ENCODE results near the gene PRSS21. TPM values are rescaled to one million over a fixed set of nuclear protein-coding genes. Genes with fewer than 3 reads are reported as not detected.

The PRSS21 gene
- total RNA-seq (2021) (1.2 to 1.5 TPM (median 1.4 TPM) in 3 replicates), Bru-seq, nascent RNA (not detected)
- long read RNA-seq, experiment 1: 0 reads
- long read RNA-seq, experiment 2, partial matches to known transcripts: 1 of 3 reads
- long read RNA-seq, experiment 2, other reads (novel, unspliced or antisense): 1 of 3 reads
- long read RNA-seq, experiment 3, partial matches to known transcripts: 0 of 1 reads
- long read RNA-seq, experiment 3, other reads (novel, unspliced or antisense): 0 of 1 reads

GRCh38 chr16:2816751-2817339 is at the start of gene PRSS21:
Gene PRSS21 (plus strand): TSS chr16:2817237. CDS start chr16:2817269, 32 bp downstream.
- Mint-ChIP-seq H3K9me3 (no peaks in the 10 kb centered on the region), H3K27me3 (ENCODE audit: low read depth) (no peaks in the 10 kb centered on the region), H3K4me3 (no peak within 1 kb of the TSS), H3K36me3 (no peaks in the 10 kb centered on the region), H3K27ac (no peak within 1 kb of the TSS), H3K4me1 (no peaks in the 10 kb centered on the region)
- CTCF ChIA-PET: interaction anchor here (0.6 to 2.2 kb wide), 26 partner anchors 9 to 285 kb away, joined by 3 to 25 read pairs (median 4); partner anchors contain the start of genes FLYWCH2 and PRSS41
- ATAC-seq (peak; percentile 83), DNase-seq (ENCODE audit: low spot score) (peak; percentile 67)
- POLR2A ChIA-PET: no interaction called here
- TF ChIP-seq CTCF (IDR thresholded peaks at IDR 0.05): peak; percentile 68
- TF ChIP-seq, protein P1, sequence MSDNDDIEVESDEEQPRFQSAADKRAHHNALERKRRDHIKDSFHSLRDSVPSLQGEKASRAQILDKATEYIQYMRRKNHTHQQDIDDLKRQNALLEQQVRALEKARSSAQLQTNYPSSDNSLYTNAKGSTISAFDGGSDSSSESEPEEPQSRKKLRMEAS (CRISPR knock-in tag; IDR thresholded peaks at IDR 0.05): no peak

DNA sequence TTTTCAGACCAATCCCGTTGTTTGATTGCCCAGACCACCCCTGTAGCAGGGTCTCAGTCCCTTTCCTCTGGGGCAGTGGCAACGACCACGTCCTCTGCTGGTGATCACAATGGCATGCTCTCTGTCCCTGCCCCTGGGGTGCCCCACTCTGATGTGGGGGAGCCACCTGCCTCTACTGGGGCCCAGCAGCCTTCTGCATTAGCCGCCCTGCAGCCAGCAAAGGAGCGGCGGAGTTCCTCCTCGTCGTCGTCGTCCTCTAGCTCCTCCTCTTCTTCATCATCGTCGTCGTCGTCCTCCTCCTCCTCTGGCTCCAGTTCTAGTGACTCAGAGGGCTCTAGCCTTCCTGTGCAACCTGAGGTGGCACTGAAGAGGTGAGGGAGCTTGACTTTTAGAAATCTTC is 49.1 kb upstream of the PRSS21 start:
- no peaks in the 10 kb centered on the region for H3K27me3 Mint-ChIP-seq (ENCODE audit: low read depth)
- TF ChIP-seq ZBTB21 (CRISPR knock-in tag; IDR thresholded peaks at IDR 0.05; ENCODE audit: borderline replicate concordance) (no peak), GTF2I (CRISPR knock-in tag; conservative IDR thresholded peaks at IDR 0.05) (no peak)
- TF ChIP-seq, protein P2, sequence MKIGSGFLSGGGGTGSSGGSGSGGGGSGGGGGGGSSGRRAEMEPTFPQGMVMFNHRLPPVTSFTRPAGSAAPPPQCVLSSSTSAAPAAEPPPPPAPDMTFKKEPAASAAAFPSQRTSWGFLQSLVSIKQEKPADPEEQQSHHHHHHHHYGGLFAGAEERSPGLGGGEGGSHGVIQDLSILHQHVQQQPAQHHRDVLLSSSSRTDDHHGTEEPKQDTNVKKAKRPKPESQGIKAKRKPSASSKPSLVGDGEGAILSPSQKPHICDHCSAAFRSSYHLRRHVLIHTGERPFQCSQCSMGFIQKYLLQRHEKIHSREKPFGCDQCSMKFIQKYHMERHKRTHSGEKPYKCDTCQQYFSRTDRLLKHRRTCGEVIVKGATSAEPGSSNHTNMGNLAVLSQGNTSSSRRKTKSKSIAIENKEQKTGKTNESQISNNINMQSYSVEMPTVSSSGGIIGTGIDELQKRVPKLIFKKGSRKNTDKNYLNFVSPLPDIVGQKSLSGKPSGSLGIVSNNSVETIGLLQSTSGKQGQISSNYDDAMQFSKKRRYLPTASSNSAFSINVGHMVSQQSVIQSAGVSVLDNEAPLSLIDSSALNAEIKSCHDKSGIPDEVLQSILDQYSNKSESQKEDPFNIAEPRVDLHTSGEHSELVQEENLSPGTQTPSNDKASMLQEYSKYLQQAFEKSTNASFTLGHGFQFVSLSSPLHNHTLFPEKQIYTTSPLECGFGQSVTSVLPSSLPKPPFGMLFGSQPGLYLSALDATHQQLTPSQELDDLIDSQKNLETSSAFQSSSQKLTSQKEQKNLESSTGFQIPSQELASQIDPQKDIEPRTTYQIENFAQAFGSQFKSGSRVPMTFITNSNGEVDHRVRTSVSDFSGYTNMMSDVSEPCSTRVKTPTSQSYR (CRISPR knock-in tag; IDR thresholded peaks at IDR 0.05): no peak
- peaks cover 92% of the 10 kb centered on the region for H3K36me3 Mint-ChIP-seq
- ChIA-PET CTCF (no interaction called here), POLR2A (no interaction called here)
- DNase-seq (ENCODE audit: low spot score): no peak
- no peak overlapping the region for H3K4me3 Mint-ChIP-seq
- peaks cover 4% of the 10 kb centered on the region for H3K4me1 Mint-ChIP-seq
- ATAC-seq: no peak
- peaks cover 37% of the 10 kb centered on the region for H3K9me3 Mint-ChIP-seq
- peak overlapping the region; percentile 53; the same call in 1 of the 2 replicates for H3K27ac Mint-ChIP-seq

GRCh38 chr16:2768403-2769089 is 48.5 kb upstream of the PRSS21 start:
- Mint-ChIP-seq H3K27ac (no peak overlapping the region), H3K27me3 (ENCODE audit: low read depth) (no peaks in the 10 kb centered on the region), H3K4me3 (no peak overlapping the region), H3K9me3 (peaks cover 31% of the 10 kb centered on the region), H3K36me3 (peaks cover 90% of the 10 kb centered on the region), H3K4me1 (peaks cover 4% of the 10 kb centered on the region)
- ATAC-seq (no peak), DNase-seq (ENCODE audit: low spot score) (no peak)
- ChIA-PET CTCF (no interaction called here), POLR2A (no interaction called here)
- TF ChIP-seq ARID4B (CRISPR knock-in tag; IDR thresholded peaks at IDR 0.05; ENCODE audit: borderline replicate concordance) (no peak), ATF6 (CRISPR knock-in tag; IDR thresholded peaks at IDR 0.05) (no peak), STAT6 (CRISPR knock-in tag; conservative IDR thresholded peaks at IDR 0.05; ENCODE audit: low read depth) (no peak)
- TF ChIP-seq, protein P3, sequence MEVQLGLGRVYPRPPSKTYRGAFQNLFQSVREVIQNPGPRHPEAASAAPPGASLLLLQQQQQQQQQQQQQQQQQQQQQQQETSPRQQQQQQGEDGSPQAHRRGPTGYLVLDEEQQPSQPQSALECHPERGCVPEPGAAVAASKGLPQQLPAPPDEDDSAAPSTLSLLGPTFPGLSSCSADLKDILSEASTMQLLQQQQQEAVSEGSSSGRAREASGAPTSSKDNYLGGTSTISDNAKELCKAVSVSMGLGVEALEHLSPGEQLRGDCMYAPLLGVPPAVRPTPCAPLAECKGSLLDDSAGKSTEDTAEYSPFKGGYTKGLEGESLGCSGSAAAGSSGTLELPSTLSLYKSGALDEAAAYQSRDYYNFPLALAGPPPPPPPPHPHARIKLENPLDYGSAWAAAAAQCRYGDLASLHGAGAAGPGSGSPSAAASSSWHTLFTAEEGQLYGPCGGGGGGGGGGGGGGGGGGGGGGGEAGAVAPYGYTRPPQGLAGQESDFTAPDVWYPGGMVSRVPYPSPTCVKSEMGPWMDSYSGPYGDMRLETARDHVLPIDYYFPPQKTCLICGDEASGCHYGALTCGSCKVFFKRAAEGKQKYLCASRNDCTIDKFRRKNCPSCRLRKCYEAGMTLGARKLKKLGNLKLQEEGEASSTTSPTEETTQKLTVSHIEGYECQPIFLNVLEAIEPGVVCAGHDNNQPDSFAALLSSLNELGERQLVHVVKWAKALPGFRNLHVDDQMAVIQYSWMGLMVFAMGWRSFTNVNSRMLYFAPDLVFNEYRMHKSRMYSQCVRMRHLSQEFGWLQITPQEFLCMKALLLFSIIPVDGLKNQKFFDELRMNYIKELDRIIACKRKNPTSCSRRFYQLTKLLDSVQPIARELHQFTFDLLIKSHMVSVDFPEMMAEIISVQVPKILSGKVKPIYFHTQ (CRISPR knock-in tag; IDR thresholded peaks at IDR 0.05): no peak

Measured in WTC11 (cell line).